NCI-H510A (cell line): ENCODE data around the gene SCYL1.
"Not testable (repeated sequence)": the region's sequence is repeated elsewhere in the genome, so short reads cannot be mapped to it uniquely, and the experiment has no call there.

ENCODE experiments used
- DNase-seq: peaks from one replicate; lab custom pipeline; 2025; lab: John Stamatoyannopoulos, UW

The SCYL1 gene

DNA sequence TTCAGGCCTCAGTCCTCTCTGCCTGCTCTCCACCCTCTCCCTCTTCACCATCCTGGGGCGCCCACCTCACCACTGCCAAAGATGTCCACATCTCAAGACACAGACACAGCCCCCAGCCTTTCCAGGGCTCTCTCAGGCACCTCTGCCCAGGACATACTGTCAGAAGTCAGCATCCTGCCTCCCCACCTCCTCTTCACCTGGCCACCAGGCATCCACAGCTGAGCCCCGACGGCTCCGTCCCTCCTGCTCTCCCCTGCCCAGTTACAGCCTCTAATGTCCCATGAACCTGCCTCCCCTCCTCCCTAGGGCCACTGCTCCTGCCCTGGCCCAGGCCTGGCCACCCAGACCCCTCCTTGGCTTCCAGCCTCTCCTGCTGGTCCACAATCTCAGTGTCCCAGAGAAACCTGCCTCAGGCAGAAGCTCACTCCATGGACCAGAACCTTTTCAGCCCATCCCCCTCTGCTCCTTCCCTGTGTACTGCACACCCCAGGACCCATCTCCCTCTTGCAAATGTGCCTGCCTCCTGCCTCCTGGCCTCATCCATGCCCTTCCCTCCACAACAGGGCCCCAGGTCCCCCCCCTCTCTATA lies 30.1 kb downstream of the SCYL1 start:
- DNase-seq, result no peak

DNA sequence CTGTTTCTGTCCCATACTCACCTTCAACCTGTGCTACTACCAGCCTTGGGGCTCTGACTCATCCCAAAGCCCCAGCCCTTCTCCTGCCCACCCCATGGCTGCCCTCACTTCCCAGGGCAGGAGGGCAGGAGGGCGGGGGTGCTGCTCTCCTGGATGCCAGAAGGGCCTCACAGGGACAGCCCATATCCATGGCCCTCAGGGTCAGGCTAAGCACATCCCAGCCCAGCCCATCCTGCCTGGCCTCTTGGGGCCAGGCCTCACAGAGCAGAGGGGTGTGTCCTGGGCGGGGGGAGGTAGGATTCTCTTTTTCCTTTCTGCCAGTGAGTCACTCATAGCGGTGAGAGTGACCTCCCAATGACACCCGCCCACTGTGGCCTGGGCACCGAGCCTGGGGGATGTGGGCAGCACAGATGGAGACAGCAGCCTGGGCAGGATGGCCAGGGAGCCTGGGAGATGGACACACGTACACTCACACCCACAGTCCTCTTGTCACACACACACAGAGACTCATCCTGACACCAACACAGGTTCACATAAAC lies 30.9 kb downstream of the SCYL1 start:
- DNase-seq, result no peak

DNA sequence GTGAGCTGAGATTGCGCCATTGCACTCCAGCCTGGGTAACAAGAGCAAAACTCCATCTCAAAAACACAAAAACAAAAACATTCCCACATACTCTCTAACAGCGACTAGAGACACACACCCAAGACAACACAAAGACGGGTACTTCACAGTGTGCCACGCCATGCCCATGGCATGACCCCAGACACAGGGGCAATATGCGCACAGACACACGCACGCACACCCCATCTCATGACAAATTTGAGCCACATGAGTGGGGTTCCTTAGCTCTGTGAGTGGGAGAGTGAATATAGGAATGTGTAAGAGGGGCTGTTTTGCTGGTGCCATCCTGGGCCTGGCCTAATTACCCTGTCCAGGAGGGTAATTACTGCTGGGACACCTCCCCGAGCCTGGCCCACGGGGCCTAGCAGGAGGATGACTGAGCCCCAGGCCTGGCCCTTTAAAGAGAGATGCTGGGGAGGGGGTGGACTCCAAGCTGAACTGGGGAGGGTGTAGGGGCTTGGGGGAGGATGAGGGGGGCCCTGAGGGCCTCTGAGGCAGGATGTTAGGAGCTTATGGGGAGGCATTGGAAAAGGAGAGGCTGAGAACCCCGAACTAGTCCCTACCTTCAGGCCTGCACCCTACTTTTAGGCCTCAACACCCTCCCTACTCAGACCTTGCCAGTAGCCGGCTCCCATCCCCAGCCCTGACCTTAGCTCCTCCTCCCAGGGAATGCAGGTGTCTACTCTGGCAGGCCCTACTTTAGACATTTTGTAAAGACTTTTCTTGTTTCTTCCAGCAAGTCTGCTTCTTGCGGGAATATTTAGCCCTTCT lies 31.8 kb downstream of the SCYL1 start:
- DNase-seq, result no peak

DNA sequence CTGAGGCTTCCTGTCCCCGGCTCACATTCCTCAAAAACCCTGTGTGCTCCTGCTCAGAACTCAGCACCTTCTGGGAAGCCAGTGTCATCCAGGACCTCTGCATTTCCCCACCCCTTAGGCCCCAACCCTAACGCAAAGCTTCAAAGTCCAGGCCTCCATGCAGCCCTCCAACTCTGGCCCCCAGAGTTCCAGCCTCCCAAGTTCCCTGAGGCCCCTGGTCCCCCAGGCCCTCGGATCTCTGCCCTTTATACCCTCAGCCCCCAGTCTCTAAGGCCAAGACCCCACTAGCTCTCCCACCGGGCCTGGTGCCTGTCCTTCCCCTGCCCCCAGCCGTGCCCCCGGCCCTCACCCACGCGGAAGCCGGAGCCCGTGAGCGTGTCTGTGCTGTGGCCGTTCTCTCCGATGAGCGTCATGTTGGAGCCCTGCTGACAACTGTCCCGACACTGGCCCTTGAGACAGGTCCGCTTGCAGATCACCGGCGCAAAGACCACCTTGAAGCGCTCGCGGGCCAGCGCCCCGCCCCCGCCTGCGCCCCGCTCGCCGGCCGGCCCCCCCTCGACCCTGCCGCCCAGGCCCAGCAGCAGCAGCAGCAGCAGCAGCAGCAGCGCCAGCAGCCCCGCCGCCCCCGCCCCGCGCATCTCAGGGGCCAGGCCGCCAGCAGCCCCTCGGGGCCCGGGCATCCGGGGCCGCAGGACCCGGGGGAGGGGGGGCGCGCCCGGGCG lies 32.6 kb downstream of the SCYL1 start:
- DNase-seq, result no peak

DNA sequence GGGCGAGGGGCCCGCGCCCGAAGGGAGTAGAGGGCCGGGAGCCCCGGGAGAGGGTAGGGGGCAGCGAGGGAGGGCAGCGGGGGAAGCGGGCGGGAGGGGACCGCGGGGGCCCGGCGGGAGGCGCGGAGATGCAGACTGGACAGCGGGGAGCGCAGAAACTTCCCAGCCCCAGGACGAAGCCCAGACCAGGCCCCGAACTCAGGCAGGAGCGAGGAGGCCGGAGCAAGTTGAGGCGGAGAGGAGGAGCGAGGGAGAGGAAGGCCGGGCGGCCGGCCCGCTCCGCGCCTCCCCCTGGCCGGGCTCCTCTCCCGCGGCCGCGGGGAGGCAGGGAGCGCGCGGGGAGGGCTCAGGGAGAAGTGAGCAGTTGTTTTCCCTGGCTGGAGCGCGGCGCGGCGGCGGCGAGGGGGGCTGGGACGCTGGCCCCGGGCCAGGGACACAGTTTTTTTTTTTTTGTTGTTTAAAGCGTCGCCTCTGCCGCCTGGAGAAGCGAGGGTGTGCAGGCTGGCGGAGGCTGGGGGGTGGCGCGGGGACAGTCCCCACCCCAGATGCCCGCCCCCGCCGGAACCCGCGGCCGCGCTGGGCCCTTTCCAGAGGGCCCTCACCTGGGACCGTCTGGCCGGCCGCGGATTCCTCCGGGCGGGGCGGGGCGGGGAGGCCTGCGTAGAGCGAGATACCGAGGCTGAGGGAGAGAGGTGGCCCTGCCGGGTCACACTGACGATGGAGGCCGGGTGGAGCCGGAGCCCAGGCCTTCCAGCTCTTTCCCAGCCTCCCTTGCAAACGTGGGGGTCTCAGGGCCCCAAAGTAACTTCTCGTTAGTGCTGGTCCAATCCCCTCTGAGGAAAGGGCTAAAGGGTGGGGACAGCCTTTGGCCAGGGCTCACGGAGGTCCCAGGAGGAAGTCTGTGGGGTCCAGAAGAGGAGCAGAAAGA lies 33.4 kb downstream of the SCYL1 start, which contains the start of gene LTBP3:
Gene LTBP3, minus strand, starts transcription at position 358 of the 928 bp plus-strand sequence. CDS start 400 bp downstream, outside the sequence.
- peak; percentile 67 for DNase-seq

DNA sequence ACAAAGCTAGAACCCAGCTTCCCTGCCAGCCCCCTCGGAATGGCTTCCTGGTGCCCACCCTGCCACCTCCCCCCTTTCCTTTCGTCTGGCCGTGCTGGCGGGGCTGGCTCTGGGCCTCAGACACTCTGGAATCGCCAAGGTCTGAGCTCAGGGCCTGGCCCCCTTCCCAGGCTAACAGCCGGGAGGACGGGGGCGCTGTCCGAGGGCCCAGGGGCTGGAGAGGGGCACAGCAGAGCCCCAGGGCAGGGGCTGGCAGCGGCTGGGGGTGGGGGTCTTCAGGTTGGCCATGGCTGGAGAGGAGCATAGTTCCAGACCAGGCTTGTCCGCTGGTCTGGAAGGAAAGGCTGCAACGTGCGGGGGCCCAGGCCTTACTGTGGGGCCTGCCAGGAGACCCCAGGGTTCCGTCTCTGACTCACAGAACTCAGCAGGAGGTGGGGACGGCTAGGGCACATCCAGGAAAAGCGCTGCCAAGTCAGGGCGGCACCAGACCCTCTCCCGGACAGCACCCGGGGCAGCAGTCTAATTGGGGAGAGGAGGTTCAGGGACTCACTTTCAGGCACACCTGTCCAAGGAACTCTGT lies 34.1 kb downstream of the SCYL1 start:
- DNase-seq, result no peak

DNA sequence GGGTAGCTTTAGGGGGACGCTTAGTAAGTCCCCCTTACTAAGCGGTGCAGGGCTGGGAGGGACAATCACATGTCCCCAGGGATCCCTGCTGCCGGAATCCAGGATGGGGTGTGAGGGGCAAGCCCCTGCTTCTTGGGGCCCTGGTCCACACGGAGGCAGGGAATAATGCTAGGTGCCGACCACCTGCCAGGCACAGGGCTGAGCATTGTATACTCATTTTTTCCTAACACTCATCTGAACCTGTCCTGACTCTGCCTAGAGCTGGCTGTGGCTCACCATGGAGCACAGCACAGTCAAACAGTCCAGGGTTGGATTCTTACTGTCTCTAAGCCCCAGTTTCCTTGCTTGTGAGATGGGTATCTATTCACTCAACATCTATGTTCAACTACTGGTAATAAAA lies 34.7 kb downstream of the SCYL1 start:
- DNase-seq, result no peak

DNA sequence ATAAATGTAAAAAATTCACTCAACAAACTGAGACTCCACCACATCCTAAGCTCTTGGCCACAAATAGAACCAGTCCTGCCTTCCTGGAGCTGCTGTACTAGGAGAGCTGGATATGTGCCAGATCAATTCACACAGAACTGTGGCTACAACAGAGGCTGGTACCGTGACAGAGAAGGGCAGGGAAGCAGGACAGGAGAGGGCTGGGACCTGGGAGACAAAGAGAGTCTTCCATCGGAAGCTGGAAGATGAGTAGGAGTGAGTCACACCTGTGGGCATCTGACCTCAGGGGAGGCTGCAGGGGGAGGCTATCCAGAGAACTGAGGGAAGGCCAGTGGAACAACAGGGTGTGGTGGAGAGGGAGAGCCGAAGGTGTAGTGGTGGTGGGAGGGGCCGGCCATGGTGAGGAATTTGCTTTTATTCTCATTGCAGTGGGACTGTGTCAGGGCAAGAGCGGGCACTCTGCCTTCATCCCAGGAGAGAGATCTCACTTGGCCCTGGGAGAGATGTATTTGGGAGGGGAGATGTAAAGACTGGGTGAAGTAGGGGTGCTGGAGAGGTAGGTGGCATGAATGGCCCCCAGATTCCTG lies 35.2 kb downstream of the SCYL1 start:
- DNase-seq, result peak; percentile 48

DNA sequence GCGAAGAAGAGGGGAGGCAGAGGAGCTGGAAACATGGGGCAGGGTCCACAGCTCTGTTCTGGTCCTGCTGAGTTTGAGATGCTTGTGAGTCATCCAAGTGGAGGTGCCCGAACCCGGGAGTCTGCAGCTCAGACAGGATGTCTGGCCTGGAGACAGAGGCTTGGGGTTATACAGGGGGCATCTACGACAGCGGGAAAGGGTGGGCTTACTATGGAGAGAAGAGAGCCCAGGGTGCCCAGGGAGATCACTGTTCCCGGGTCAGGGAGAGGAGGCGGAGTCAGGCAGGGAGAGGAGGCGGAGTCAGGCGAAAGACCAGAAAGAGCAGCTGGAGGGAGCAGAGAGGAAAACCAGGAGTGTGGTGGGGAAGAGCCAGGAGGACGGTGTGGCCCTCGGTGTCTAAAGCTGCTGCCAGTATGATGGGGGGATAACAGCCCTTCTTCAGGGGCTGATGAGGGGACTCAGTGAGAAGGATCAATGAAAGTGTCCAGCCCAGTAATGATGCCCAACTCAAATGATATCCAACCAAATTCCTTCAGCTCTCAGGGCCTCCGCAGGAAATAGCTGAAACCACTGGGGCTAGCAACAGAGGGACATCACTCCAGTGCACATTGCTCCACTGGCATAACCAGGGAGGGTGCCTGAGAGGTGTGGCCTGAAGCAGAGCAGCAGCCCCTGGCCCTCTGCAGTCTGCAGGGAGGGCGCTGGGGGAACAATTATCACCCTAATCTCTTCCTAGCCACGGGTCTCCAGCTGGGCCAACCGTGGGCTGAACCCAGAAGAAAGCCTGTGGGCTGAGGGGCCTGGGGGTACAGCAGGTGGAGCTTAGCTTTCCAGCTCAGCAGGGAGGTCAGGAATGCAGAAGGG lies 35.9 kb downstream of the SCYL1 start:
- DNase-seq, result no peak

DNA sequence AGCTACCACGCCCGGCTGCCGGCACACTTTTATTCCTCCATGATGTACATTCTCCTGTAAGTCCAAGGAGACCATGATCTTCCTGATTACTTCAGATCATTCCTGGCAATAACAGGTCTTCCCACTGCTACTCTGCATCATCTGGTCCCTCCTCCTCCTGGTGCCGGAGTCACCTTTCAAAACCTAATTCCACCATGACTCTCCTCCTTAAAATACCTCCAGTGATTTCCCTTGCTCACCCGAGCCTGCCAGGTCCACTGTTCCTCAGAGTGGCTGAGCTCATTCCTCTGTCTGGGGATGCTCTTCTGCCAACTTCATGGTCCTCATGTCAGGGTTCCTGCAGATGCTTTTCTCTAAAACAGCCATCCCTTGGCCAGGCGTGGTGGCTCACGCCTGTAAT lies 37.1 kb downstream of the SCYL1 start:
- DNase-seq, result no peak

DNA sequence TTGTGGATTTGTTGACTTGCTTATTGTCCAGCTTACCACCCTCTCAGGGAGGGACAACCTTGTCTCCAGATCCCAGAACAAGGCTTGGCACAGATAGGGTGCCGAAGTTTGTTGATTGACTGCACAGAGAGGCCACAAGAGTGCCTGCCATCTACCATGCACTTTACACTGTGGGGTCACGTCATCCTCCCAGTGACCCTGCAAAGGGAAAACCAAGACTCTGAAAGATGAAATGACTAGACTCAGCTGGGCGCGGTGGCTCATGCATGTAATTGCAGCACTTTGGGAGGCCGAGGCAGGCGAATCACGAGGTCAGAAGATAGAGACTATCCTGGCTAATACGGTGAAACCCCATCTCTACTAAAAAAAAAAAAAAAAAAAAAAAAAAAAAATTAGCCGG lies 37.9 kb downstream of the SCYL1 start:
- DNase-seq, result no peak

DNA sequence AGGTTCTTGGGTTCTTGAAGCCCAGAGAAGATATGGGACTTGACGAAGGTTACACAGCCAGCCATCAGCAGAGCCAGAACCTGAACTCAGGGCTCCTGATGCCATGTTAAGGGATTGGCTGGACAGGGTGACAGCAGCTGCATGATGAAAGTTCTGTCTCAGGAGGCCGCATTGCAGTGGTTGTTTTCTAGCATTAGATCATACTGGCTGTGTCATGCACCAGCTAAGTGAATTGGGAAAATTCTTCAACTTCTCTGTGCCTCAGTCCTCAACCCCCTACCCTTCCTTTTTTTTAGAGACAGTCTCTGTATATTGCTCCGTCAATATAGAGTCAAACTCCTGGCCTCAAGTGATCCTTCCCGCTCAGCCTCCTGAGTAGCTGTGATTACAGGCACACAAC lies 38.7 kb downstream of the SCYL1 start:
- no peak for DNase-seq

DNA sequence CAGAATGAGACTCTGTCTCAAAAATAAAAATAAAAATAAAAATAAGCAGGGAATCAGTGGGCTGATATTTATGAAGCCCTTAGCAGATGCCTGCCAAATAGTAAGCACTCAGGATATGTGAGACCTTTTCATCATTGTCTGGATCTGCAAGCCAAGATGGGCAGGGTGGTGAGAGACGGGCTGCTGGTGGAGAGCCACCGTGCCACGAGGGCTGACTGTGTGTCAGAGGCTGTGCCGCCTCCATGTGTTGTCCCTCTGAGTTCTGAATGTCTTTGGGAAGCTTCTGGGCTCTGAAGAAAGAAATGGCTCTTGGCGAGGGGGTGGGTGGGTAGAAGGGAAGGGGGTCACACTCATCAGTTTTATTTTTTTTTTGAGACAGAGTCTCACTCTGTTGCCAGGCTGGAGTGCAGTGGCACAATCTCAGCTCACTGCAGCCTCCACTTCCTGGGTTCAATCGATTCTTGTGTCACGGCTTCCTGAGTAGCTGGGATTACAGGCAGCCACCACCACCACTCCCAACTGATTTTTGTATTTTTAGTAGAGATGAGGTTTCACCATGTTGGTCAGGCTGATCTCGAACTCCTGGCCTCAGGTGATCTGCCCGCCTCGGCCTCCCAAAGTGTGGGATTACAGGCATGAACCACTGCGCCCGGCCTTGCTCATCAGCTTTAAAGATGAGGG lies 40.1 kb downstream of the SCYL1 start:
- DNase-seq, result not testable (repeated sequence)

DNA sequence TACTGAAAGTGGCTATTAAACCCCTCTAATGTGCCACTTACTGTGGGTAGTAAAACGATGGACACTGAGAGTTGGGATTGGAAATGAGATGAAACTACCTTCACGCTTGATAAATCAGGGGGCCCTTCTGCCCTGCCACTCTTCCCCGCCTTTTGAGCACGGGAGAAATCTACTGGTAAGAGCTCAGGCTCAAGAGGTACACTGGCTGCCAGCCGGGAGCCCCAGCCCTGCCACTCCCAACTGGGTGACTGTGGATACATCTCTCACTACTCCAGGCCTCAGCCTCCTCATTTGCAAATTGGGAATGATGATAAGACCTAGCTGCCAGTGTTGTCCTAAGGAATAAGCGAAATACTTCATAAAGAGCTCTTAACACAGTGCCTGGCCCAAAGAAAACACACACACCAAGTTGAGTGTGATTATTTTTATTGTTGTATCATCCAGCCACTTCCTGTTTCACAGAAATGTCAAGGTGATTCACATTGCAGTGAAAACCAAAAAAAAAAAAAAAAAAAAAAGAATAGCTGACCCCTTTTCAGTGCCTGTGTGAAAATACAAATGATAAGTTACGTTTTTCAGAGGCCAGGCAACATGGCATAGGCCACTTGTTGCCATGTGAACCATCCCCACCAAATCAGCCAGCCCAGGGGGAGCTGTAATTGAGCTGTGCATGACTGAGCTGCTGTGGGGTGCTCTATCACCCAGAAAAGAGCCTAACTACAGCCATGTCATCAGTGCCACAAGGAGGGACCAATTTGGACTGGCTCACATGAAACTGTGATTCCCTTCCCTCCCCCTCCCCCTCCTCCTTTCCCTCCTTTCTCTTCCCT lies 41.0 kb downstream of the SCYL1 start:
- DNase-seq, result no peak

DNA sequence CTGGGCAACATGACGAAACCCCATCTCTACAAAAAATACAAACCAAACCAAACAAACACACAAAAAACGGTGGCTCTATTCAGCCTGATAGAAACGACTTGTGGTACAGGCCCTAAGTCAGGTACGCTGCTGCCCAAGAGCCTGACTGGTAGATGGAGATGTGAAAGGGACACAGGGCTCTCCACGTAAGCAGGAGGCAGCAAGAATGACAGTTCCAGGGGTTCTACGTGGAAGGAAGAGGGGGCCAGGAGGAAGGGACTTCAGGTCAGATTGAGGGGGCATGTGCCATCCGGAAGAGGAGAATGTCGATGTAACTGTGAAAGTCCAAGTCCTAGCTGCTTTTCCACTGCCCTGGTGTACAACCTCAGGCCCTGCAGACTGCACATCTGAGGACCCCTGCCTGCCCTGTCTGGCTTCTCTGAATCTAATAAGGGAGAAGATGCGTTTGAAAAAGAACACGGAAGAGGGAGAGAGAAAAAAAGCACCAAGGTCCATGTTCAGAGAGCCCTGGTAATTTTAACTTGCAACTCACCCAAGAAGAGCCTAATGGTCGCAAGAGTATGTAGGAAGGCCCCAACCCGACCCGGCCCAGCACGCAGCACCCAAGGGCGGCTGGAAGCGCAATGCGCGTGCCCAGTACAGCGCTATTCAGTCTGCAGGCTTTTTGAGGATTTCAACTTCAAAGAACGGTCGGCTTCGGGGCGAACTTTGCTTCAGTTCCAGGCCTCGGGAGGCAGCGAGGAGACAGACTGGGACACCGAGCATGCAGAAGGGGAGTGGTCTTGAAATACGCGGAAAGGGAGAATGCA lies 44.5 kb downstream of the SCYL1 start:
- no peak for DNase-seq

DNA sequence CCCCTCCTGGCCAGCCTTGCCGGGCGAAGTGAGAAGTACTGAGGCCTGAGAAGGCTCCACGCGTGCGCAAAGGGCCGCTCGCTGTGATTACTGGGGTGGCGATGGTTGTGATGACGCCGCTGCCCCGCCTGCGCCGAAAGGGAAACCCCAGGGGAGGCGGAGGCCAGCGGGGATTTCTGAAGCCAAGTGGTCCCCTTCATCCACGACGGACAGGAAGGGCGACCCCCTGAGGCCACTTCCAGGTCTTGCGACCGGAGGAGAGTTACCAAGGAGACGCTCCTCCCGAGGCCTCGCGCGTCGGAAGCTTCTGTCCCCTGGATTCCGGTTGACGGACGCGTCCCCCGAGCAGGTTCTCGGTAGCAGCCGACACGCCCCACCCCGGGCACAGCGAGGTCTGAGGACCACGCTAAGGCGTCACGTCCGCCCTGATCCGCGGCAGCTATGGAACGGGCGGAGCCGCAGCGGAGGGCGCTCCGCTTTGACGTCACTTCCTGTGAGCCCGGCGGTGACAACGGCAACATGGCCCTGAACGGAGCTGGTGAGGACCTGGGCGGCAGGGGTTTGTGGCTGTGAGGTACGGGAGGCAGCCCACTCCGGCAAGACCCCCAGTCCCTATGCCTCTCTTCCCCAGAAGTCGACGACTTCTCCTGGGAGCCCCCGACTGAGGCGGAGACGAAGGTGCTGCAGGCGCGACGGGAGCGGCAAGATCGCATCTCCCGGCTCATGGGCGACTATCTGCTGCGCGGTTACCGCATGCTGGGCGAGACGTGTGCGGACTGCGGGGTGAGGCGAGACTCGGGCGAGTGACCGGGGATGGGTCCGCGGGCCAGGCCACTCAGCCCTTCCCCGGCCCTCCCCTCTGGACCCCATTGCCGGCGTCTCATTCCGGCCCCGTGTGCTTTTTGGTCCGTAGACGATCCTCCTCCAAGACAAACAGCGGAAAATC lies 45.4 kb downstream of the SCYL1 start, which contains the start of gene ZNRD2:
Gene ZNRD2, plus strand, starts transcription at position 505 of the 946 bp plus-strand sequence. Its CDS starts 15 bp downstream, at position 520.
- DNase-seq, result peak; percentile 97
